Measurements from ENCODE around the gene CPEB4. TPM values are rescaled to one million over a fixed set of nuclear protein-coding genes. Genes with fewer than 3 reads are reported as not detected.

The CPEB4 gene
- total RNA-seq, 1 donor from 2014 or later: 11.3 TPM

GRCh38 chr5:173915310-173916014 lies 27.3 kb downstream of the CPEB4 start:
- Mint-ChIP-seq H3K4me3 (peak overlapping the region; percentile 7), H3K27me3 (ENCODE audit: low read depth) (no peaks in the 10 kb centered on the region), H3K9me3 (no peaks in the 10 kb centered on the region), H3K4me1 (no peaks in the 10 kb centered on the region), H3K27ac (ENCODE audit: unreplicated experiment) (no peak overlapping the region), H3K36me3 (ENCODE audit: low read depth) (no peaks in the 10 kb centered on the region)
- TF ChIP-seq CTCF (conservative IDR thresholded peaks at IDR 0.05): no peak
- no peak for DNase-seq (ENCODE audit: low read depth, low spot score)

GRCh38 chr5:173916233-173916632 lies 28.1 kb downstream of the CPEB4 start:
- H3K4me1 Mint-ChIP-seq: no peaks in the 10 kb centered on the region
- H3K36me3 Mint-ChIP-seq (ENCODE audit: low read depth): no peaks in the 10 kb centered on the region
- H3K9me3 Mint-ChIP-seq: no peaks in the 10 kb centered on the region
- TF ChIP-seq CTCF (conservative IDR thresholded peaks at IDR 0.05): no peak
- no peak overlapping the region for H3K27ac Mint-ChIP-seq (ENCODE audit: unreplicated experiment)
- H3K27me3 Mint-ChIP-seq (ENCODE audit: low read depth): no peaks in the 10 kb centered on the region
- DNase-seq (ENCODE audit: low read depth, low spot score): no peak
- peak overlapping the region; percentile 14 for H3K4me3 Mint-ChIP-seq

GRCh38 chr5:173917788-173918786 lies 29.9 kb downstream of the CPEB4 start:
- Mint-ChIP-seq H3K9me3 (no peaks in the 10 kb centered on the region), H3K27me3 (ENCODE audit: low read depth) (no peaks in the 10 kb centered on the region), H3K4me1 (peaks cover under 1% of the 10 kb centered on the region), H3K4me3 (no peak overlapping the region), H3K36me3 (ENCODE audit: low read depth) (no peaks in the 10 kb centered on the region), H3K27ac (ENCODE audit: unreplicated experiment) (no peak overlapping the region)
- TF ChIP-seq CTCF (conservative IDR thresholded peaks at IDR 0.05): peak; percentile 15
- peak; percentile 17 for DNase-seq (ENCODE audit: low read depth, low spot score)

- no peak for DNase-seq (ENCODE audit: low read depth, low spot score)
- H3K4me1 Mint-ChIP-seq: peaks cover 10% of the 10 kb centered on the region
- TF ChIP-seq CTCF (conservative IDR thresholded peaks at IDR 0.05): no peak
- no peak overlapping the region for H3K27ac Mint-ChIP-seq (ENCODE audit: unreplicated experiment)
- no peaks in the 10 kb centered on the region for H3K36me3 Mint-ChIP-seq (ENCODE audit: low read depth)
- H3K27me3 Mint-ChIP-seq (ENCODE audit: low read depth): no peaks in the 10 kb centered on the region
- no peak overlapping the region for H3K4me3 Mint-ChIP-seq
- H3K9me3 Mint-ChIP-seq: no peaks in the 10 kb centered on the region
Observed at GRCh38 chr5:173919443-173919842, 31.3 kb downstream of the CPEB4 start.

GRCh38 chr5:173920024-173920753 lies 32.0 kb downstream of the CPEB4 start:
- Mint-ChIP-seq H3K27ac (ENCODE audit: unreplicated experiment) (no peak overlapping the region), H3K4me1 (peaks cover 17% of the 10 kb centered on the region), H3K4me3 (no peak overlapping the region), H3K36me3 (ENCODE audit: low read depth) (no peaks in the 10 kb centered on the region), H3K27me3 (ENCODE audit: low read depth) (no peaks in the 10 kb centered on the region), H3K9me3 (no peaks in the 10 kb centered on the region)
- DNase-seq (ENCODE audit: low read depth, low spot score): no peak
- TF ChIP-seq CTCF (conservative IDR thresholded peaks at IDR 0.05): no peak
